ENCODE measurements around the gene TPSAB1.
"Not testable (repeated sequence)": the region's sequence is repeated elsewhere in the genome, so short reads cannot be mapped to it uniquely, and the experiment has no call there.

TPSAB1 gene

DNA sequence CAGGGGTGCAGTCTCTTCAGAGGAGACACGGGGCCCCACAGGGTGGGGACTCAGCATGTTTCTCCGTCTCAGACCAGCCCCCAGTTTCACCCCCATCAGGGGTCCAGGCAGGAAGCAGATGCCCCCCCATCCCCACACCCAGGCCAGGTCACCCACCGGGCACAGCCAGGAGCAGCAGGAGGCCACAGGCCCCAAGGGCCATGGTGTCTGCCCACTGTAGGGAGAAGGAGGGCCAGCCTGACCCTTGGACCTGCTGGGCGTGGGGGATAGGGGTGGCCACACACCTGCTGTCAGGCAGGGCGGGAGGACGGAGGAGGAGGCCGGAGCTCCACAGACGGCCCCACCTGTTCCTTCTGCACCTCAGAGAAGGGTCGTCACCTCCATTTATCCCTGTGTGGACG lies 15.5 kb upstream of the TPSAB1 start, which contains the start of gene TPSG1:
Gene TPSG1, minus strand, starts transcription at position 218 of the 401 bp plus-strand sequence. Its CDS starts 16 bp downstream, at position 202.
- DNase-seq: no peak

DNA sequence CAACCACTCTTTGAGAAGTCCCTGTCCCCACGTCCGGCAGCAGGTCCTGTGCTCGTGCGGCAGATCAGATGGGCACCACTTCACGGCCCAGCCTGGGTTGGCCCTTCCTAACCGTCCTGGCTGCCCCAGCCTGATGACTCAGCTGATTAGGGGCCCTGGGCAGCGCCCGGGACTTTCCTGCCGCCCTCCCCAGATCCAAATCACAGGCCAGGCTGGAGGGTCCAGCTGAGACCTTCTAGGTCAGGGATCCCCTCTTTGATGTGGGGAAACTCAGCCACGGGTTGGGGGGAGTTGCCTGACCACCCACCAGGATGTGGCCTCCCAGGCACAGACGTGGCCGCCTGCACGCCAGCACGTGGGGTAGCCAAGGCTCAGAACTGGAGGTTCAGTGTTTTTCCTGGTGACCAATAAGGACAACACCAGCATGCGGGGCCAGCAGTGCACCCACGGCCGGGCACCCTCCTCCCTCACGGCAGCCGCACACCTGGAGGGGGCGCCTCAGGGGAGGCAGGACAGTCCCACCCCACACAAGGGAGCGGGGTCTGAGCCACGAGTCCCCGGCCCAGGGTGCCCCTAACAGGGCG lies 14.7 kb upstream of the TPSAB1 start:
- not testable (repeated sequence) for DNase-seq

DNA sequence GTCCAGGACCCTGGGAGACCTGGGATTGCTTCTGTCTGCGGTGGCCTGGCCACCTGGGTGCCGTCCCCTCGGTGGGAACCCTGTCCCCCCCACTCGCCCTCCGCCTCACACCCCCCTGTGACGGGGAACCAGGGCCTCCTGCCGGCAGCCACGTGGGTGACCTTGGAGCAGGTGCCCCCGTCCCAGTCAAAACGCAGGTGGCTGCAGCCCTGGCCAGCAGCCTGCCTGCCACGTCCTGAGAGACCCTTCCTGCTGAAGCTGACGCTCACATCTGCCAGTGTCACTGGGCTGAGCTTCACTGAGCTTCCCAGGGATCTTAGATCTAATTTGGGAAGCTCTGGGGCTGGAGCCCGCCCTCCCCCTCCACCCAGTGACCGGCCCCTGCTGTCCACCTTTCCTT lies 13.8 kb upstream of the TPSAB1 start:
- DNase-seq: not testable (repeated sequence)

DNA sequence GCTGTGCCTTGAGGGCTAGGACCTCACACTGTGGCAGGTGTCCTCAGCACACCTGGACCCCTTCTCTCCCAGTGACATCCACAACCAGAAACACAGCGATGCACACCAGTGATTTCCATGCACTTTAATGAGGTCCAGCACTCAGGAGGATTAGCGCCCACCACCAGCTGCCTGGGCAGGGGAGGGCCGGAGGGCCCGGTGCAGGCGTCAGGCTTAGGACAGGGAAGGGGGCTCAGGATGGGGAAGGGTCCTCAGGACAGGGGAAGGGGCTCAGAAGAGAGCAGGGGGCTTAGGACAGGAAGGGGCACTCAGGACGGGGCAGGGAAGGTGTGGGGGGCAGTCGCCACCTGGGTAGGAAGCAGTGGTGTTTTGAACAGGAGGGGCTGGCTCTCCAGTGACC lies 12.3 kb upstream of the TPSAB1 start:
- not testable (repeated sequence) for DNase-seq

DNA sequence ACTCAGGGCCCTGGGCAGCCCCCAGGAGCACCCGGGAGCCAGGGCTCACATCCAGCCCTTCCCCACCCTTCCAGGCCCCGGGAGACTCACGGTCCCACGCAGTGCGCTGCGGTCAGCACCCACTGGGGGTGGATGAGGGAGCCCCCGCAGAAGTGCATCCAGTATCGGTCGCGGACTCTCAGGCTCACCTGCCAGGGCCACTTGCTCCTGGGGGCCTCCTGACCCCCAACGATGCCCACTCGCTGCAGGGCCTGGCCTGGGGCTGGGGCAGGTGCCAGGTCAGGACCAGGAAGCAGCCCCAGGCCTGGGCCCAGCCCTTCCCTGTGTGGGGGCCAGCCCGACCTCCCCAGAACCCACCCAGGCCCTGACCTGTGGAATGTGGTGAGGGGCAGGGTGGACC lies 11.0 kb upstream of the TPSAB1 start:
- not testable (repeated sequence) for DNase-seq

DNA sequence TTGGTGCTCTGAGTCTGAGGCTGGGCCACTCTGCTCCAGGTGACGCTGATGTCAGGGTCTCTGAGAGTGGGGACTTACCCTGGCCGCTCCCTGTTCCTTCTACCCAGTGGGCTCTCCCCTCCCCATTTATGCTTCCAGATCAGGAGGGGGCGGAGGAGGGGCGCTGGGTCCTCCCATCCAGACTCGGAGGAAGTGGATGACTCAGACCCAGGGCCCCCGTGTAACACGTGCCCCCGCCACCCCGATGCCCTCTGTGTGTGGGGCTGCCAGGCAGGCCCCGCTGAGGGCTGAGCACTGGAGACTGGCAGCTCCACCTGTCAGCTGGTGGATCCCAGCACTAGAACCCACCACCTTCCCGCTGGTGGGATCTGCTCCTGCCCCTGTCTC lies 10.4 kb upstream of the TPSAB1 start, which contains the start of gene TPSB2:
Gene TPSB2, minus strand, starts transcription at position 101 of the 387 bp plus-strand sequence. CDS start 233 bp downstream, outside the sequence.
- DNase-seq: not testable (repeated sequence)

DNA sequence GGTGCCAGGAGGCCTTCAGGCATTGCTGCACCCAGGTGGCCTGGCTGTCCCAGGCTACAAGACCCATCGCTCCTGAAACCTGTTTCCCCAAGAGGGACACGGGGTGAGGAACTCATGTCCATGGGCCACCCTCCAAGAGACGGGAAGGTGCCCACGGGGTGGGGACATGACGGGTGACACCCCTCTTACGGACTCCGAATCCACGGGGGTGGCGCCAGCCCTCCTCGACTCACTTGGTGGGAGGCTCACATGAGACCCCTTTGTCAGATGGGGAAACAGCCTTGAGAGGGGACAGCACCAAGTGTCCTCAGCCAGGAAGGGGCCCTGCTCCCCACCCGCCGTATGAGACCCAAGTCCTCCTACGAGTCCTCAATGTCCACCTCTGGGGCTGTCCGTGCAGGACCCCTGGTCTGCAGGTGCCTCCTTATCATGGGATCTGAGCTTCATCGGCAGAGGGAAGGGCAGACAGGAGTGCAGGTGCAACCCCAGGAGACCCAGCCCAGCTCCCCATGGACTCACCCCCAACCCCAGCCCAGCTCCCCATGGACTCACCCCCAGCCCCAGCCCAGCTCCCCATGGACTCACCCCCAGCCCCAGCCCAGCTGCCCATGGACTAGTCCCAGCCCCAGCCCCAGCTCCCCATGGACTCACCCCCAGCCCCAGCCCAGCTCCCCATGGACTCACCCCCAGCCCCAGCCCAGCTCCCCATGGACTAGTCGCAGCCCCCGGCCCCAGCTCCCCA lies 9.9 kb upstream of the TPSAB1 start:
- DNase-seq: not testable (repeated sequence)

DNA sequence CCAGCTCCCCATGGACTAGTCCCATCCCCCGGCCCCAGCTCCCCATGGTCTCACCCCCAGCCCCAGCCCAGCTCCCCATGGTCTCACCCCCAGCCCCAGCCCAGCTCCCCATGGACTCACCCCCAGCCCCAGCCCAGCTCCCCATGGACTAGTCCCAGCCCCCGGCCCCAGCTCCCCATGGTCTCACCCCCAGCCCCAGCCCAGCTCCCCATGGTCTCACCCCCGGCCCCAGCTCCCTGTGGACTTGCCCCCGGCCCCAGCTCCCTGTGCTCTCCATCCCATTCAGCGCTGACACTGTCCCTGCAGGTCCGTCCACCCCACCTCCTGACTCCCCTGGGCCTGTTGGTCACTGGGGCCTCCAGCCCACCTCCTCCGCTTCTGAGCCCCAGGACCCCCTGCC lies 9.2 kb upstream of the TPSAB1 start:
- DNase-seq: not testable (repeated sequence)

DNA sequence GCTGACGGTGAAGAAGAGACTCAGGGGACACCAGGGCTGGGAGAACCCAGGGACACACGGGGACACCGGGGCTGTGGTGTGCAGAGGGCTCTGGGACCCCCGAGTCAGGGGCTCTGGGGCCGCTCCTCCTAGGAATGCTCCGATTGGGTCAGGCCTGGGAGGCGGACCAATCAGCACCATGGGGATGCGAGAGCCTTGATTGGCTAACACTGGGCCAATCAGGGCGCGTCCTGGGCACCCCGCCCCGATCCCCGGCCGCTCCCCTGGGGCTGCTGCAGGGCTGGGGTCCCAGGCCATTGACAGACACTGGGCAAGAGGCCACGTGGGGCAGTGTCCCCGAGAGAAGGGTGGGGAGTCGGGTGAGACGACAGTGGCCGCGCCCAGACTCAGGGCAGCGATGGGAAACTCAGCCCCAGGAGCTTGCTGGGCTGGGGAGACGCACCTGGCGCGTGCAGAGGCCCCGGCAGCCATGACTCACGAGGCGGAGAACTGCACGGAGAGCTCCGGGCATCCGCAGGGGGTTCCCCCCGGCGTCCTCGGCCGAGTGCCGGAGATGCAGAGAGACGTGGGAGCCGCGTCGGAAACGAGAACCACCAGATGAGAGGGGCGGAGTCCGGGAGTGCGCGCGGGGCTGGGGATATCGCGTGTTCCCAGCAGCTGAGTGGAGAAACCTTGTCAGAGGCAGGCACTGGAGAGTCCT lies 8.3 kb upstream of the TPSAB1 start:
- DNase-seq: not testable (repeated sequence)

DNA sequence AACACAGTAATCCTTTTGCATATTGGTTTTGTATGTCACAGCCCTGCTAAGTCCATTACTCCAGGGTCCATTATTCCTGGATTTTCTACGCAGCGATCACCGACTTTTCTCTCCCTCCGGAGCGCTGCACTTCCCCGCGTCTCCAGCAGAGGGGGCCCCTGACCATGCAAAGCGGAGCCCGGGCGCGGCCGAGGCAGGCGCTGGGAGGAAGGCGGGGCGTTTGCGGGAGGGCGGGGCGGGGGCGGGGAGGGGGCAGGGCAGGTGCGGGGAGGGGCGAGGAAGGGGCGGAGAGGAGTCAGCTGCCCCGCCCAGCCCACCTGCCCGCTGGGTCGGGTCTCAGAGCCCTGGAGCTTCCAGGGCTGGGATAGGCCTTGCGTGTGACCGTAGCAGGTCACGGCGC lies 3.8 kb upstream of the TPSAB1 start:
- not testable (repeated sequence) for DNase-seq

DNA sequence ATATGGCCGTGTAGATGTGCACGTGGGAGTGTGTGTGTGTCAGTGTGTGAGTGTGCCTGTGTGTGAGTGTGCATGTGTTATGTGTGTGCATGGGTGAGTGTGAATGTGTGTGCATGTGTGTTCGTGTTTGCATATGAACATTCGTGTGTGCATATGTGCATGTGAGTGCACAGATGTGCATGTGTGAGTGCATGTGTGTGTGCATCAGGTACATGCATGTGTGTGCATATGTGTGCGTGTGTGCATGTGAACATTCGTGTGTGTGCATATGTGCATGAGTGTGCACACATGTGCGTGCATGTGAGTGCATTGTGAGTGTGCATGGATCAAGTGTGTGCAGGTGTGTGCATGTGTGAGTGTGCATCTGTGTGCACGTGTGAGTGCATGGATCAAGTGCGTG lies 2.5 kb upstream of the TPSAB1 start:
- no peak for DNase-seq

DNA sequence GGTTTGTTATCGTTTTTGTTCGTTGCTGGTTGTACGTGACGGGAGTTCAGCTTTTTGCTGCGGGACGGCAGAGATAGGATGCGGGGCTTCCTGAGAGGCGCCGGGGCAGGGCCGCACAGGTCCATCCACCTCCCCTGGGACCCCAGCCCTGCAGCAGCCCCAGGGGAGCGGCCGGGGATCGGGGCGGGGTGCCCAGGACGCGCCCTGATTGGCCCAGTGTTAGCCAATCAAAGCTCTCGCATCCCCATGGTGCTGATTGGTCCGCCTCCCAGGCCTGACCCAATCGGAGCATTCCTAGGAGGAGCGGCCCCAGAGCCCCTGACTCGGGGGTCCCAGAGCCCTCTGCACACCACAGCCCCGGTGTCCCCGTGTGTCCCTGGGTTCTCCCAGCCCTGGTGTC lies 1.6 kb upstream of the TPSAB1 start:
- DNase-seq: not testable (repeated sequence)

DNA sequence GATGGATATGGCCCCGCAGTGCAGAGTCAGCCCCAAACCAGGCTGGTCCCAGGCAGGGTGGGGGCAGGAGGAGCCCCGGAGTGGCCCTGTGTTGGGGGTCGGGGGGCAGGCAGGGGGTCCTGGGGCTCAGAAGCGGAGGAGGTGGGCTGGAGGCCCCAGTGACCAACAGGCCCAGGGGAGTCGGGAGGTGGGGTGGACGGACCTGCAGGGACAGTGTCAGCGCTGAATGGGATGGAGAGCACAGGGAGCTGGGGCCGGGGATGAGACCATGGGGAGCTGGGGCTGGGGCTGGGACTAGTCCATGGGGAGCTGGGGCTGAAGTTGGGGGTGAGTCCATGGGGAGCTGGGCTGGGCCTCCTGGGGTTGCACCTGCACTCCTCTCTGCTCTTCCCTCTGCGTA lies 930 bp upstream of the TPSAB1 start:
- not testable (repeated sequence) for DNase-seq

DNA sequence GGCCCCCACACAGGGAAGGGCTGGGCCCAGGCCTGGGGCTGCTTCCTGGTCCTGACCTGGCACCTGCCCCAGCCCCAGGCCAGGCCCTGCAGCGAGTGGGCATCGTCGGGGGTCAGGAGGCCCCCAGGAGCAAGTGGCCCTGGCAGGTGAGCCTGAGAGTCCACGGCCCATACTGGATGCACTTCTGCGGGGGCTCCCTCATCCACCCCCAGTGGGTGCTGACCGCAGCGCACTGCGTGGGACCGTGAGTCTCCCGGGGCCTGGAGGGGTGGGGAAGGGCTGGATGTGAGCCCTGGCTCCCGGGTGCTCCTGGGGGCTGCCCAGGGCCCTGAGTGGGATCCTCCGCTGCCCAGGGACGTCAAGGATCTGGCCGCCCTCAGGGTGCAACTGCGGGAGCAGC lies 576 bp downstream of the TPSAB1 start:
- not testable (repeated sequence) for DNase-seq

DNA sequence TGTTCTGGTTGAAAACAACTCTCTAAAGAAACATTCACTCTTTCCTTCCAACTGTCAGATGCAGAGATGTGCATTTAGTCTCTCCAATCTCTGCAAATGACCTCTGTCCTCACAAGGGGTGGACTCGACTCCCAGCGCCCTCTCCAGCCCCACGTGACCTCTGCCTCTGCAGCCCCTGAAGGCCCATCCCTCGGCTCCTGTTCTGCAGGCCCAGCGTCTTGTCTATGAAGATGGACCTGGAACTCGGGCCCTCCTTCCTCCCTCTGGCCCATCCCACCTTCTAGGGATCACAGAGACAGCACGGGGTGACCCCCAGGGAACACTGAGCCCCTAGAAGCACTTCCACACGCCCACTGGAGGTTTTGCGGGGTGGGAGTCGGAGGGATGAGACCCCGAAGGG lies 2.9 kb downstream of the TPSAB1 start:
- not testable (repeated sequence) for DNase-seq

DNA sequence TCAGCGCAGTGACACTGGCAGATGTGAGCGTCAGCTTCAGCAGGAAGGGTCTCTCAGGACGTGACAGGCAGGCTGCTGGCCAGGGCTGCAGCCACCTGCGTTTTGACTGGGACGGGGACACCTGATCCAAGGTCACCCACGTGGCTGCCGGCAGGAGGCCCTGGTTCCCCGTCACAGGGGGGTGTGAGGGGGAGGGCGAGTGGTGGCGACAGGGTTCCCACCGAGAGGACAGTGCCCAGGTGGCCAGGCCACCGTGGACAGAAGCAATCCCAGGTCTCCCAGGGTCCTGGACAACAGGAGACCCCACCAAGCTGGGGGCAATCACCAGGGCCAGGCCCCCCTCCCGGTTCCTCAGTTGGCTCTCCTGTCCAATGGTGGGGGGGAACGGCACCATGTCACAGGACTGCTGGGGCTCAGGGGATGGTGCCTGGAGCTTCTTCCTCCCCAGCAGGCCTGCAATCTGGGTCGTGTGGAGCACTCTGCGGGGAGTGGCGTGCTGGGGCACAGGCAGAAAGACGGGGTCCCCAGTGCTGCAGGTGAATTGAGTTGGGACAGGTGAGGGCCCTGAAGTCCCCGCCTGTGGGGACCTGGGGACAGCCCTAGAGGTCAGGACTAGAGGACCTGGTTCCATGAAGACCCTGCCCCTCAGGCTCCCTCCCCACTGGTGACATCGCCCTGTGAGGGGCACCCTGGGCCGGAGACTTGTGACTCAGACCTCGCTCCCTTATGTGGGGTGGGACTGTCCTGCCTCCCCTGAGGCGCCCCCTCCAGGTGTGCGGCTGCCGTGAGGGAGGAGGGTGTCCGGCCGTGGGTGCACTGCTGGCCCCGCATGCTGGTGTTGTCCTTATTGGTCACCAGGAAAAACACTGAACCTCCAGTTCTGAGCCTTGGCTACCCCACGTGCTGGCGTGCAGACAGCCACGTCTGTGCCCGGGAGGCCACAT lies 3.7 kb downstream of the TPSAB1 start:
- not testable (repeated sequence) for DNase-seq

DNA sequence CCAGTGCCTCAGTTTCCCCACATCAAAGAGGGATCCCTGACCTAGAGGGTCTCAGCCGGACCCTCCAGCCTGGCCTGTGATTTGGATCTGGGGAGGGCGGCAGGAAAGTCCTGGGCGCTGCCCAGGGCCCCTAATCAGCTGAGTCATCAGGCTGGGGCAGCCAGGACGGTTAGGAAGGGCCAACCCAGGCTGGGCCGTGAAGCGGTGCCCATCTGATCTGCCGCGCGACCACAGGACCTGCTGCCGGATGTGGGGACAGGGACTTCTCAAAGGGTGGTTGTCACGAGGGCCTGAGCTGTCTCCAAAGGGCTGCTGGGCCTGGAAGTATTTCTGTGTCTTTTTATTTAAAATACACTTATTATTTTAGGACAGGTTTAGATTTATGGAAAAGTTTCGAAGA lies 4.4 kb downstream of the TPSAB1 start:
- peak; percentile 23 for DNase-seq

DNA sequence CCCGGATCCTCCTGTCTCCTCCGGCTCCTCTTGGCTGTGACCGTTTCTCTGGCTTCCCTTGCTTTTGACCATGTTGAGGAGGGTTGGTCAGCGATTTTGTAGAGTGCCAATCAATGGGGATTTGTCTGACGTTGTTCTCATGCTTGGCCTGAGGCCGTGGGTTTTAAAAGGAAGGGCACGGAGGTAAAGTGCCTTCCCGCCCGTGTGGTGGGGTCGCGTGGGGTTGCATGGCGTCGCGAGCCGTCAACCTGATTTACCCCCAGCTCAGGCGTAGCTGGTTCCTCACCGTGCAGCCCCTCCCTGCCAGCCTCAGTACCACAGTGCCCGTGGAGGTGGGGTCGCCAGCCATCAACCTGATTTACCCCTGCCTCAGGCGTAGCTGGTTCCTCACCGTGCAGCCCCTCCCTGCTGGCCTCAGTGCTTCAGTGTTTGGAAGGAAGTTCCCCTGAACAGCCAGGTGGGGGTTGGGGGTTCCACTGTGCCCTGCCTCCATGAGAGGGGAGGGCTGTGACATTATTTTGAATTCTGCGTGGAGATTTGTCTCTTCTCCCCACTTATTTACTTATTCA lies 5.0 kb downstream of the TPSAB1 start:
- no peak for DNase-seq

DNA sequence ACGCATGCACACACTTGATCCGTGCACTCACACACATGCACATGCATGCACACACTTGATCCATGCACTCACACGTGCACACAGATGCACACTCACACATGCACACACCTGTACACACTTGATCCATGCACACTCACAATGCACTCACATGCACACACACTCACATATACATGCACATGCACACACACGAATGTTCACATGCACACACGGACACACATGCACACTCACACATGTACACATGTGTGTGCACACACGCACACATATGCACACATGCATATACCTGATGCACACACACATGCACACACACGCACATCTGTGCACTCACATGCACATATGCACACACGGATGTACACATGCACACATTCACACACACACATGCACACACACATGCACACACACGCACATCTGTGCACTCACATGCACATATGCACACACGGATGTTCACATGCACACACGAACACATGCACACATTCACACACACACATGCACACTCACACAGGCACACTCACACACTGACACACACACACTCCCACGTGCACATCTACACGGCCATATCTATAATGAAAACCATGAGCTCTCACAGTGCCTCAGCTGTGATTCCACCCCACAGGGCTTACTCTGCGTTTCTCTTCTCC lies 7.5 kb downstream of the TPSAB1 start:
- DNase-seq: not testable (repeated sequence)

DNA sequence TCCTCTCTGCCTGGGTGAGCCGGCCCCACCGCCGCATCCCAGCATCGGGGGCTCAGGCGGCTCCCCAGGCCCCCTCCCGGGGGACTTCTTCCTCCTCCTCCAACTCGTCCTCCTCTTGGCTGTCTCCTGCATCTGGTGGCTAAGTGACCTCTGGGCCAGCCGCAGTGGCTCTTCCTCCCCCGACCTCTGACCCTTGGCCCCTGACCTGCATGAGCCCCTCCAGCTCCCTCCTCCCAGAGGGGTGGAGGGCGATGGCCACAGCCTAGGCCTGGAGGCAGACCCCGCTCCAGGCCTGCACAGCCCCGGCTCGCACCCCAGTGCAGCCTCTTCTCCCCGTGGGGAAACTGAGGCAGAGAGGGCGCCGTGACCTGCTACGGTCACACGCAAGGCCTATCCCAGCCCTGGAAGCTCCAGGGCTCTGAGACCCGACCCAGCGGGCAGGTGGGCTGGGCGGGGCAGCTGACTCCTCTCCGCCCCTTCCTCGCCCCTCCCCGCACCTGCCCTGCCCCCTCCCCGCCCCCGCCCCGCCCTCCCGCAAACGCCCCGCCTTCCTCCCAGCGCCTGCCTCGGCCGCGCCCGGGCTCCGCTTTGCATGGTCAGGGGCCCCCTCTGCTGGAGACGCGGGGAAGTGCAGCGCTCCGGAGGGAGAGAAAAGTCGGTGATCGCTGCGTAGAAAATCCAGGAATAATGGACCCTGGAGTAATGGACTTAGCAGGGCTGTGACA lies 8.7 kb downstream of the TPSAB1 start:
- DNase-seq: not testable (repeated sequence)

Measured in inflammatory macrophage treated with lipopolysaccharide for 4 hours (primary cell).